HG03139 (cell line): Measurements from ENCODE around the gene HSDL2.

Source experiments
- ATAC-seq: cut with Tn5 transposase; IDR thresholded peaks from one replicate; pipeline ENCODE4 v1.9.1; 2021; ENCODE audit not compliant: unreplicated experiment

The HSDL2 gene

GRCh38 chr9:112380102-112380824, at the start of gene HSDL2:
TSS of gene HSDL2 (plus strand) at chr9:112380108. CDS start at chr9:112380164, 56 bp downstream.
- peak; percentile 12 for ATAC-seq

GRCh38 chr9:112331674-112331952, 48.3 kb upstream of the HSDL2 start:
- no peak for ATAC-seq

- ATAC-seq, result no peak
These were observed 47.7 kb upstream of the HSDL2 start for GRCh38 chr9:112332214-112332613.

GRCh38 chr9:112332674-112332976, 47.3 kb upstream of the HSDL2 start:
- ATAC-seq, result no peak

GRCh38 chr9:112332977-112333638, 46.8 kb upstream of the HSDL2 start, which contains the start of gene PTBP3:
TSS of gene PTBP3 (minus strand) at chr9:112333619. CDS start at chr9:112297865, 35,754 bp downstream.
- ATAC-seq, result peak; percentile 51

- peak; percentile 67 for ATAC-seq
These were observed 46.1 kb upstream of the HSDL2 start for GRCh38 chr9:112333639-112334431.

GRCh38 chr9:112334432-112334841, 45.5 kb upstream of the HSDL2 start:
- no peak for ATAC-seq

- no peak for ATAC-seq
These were observed 42.4 kb upstream of the HSDL2 start for GRCh38 chr9:112337547-112337946.

- ATAC-seq, result no peak
These were observed 41.3 kb upstream of the HSDL2 start for GRCh38 chr9:112338561-112338960.

GRCh38 chr9:112339886-112340285, 40.0 kb upstream of the HSDL2 start:
- ATAC-seq, result no peak

GRCh38 chr9:112341730-112342129, 38.2 kb upstream of the HSDL2 start:
- ATAC-seq, result no peak

- ATAC-seq, result no peak
These were observed 31.5 kb upstream of the HSDL2 start for GRCh38 chr9:112348257-112349007.

- no peak for ATAC-seq
These were observed 30.9 kb upstream of the HSDL2 start for GRCh38 chr9:112349008-112349333.

GRCh38 chr9:112351184-112351583, 28.7 kb upstream of the HSDL2 start:
- no peak for ATAC-seq

- no peak for ATAC-seq
These were observed 27.7 kb upstream of the HSDL2 start for GRCh38 chr9:112352209-112352608.

GRCh38 chr9:112354081-112354743, 25.7 kb upstream of the HSDL2 start:
- no peak for ATAC-seq

- ATAC-seq, result no peak
These were observed 24.4 kb upstream of the HSDL2 start for GRCh38 chr9:112355427-112355897.

- no peak for ATAC-seq
These were observed 19.7 kb upstream of the HSDL2 start for GRCh38 chr9:112360047-112360804.

GRCh38 chr9:112361601-112362000, 18.3 kb upstream of the HSDL2 start:
- no peak for ATAC-seq

GRCh38 chr9:112364761-112365160, 15.1 kb upstream of the HSDL2 start:
- no peak for ATAC-seq
